K562 (cell line): Measurements from ENCODE around the gene RGL4. TPM values are rescaled to one million over a fixed set of nuclear protein-coding genes. Genes with fewer than 3 reads are reported as not detected.
A peak's percentile ranks its signal among the peaks of the same experiment; 100 is the strongest.

Experiments
- BRF1 ChIP-seq: IDR thresholded peaks from 3 replicates; pipeline ENCODE4 v1.6.1; 2011; ENCODE audit warnings: borderline replicate concordance, mild to moderate bottlenecking; ENCODE audit not compliant: insufficient read length; ENCODE audit errors: extremely low read depth
- DNMT1 ChIP-seq: fragments of 450-650 bp; IDR thresholded peaks from 2 replicates; pipeline ENCODE4 v1.6.1; 2016; ENCODE audit warnings: antibody characterized with exemption, mild to moderate bottlenecking
- E2F8 ChIP-seq: fragments of 450-650 bp; IDR thresholded peaks from 2 replicates; pipeline ENCODE4 v1.7.1; 2018; ENCODE audit warnings: mild to moderate bottlenecking, low read depth; ENCODE audit not compliant: partially characterized antibody
- FOXJ3 ChIP-seq: sonication (generic); formaldehyde crosslinking; IDR thresholded peaks from 2 replicates; pipeline ENCODE4 v1.4.0; 2020; ENCODE audit warnings: mild to moderate bottlenecking, missing genetic modification reagents
- GATA2 ChIP-seq: sonication (generic); formaldehyde crosslinking; IDR thresholded peaks from 2 replicates; pipeline ENCODE4 v1.4.0; 2020; ENCODE audit warnings: mild to moderate bottlenecking, missing genetic modification reagents
- HNRNPUL1 ChIP-seq: fragments of 200-400 bp; formaldehyde crosslinking; IDR thresholded peaks from 2 replicates; pipeline ENCODE4 v1.6.1; 2017; ENCODE audit warnings: low read length
- HOXB6 ChIP-seq: fragments of 250-450 bp; sonication (Bioruptor Pico); IDR thresholded peaks from 2 replicates; pipeline ENCODE4 v1.5.1; 2022; ENCODE audit warnings: mild to moderate bottlenecking, borderline replicate concordance
- JUND ChIP-seq, 2 experiments: IDR thresholded peaks; 2 replicates in 1 of 2; 3 replicates in 1 of 2; pipeline ENCODE4 v1.6.1; 2011; ENCODE audit warnings: borderline replicate concordance in 2 of 2, low read depth in 2 of 2, low read length in 2 of 2, improper control_type of control experiment in 1 of 2, missing biosample characterization in 1 of 2, missing genetic modification characterization in 1 of 2, missing genetic modification reagents in 1 of 2
- MTA1 ChIP-seq: fragments of 450-650 bp; IDR thresholded peaks from 2 replicates; pipeline ENCODE4 v1.6.1; 2017; ENCODE audit warnings: borderline replicate concordance
- MXD1 ChIP-seq: fragments of 250-450 bp; sonication (Bioruptor Pico); IDR thresholded peaks from 2 replicates; pipeline ENCODE4 v1.8.0; 2021; ENCODE audit warnings: borderline replicate concordance, mild to moderate bottlenecking, moderate library complexity; ENCODE audit not compliant: poor library complexity, severe bottlenecking
- NCOR1 ChIP-seq: fragments of 450-650 bp; IDR thresholded peaks from 2 replicates; pipeline ENCODE4 v1.6.1; 2016; ENCODE audit warnings: mild to moderate bottlenecking, moderate library complexity
- NFIX ChIP-seq: fragments of 250-450 bp; sonication (Bioruptor Pico); IDR thresholded peaks from 2 replicates; pipeline ENCODE4 v1.4.0; 2020; ENCODE audit warnings: low read depth, mild to moderate bottlenecking, moderate library complexity
- NFYB ChIP-seq: IDR thresholded peaks from 2 replicates; pipeline ENCODE4 v1.6.1; 2011; ENCODE audit warnings: mild to moderate bottlenecking, moderate library complexity; ENCODE audit not compliant: insufficient read length; ENCODE audit errors: extremely low read depth
- RAD21 ChIP-seq, 2 experiments: fragments of 250-450 bp in 1 of 2; fragments of 450-650 bp in 1 of 2; sonication (Bioruptor Pico) in 1 of 2; formaldehyde crosslinking in 1 of 2; IDR thresholded peaks in 1 of 2; conservative IDR thresholded peaks in 1 of 2; 2 replicates each; pipeline versions ENCODE4 v1.4.0 to v1.8.0; 2020 to 2022; ENCODE audit warnings: mild to moderate bottlenecking in 2 of 2, moderate library complexity in 1 of 2
- RNF219 ChIP-seq: fragments of 250-450 bp; sonication (Bioruptor Pico); IDR thresholded peaks from 2 replicates; pipeline ENCODE4 v1.5.0; 2022; ENCODE audit warnings: mild to moderate bottlenecking
- SP1 ChIP-seq: sonication (generic); formaldehyde crosslinking; IDR thresholded peaks from 2 replicates; pipeline ENCODE4 v1.8.1; 2022; ENCODE audit warnings: mild to moderate bottlenecking, missing genetic modification reagents
- TRIM28 ChIP-seq: fragments of 450-650 bp; IDR thresholded peaks from 2 replicates; pipeline ENCODE4 v1.6.1; 2017
- WHSC1 ChIP-seq: IDR thresholded peaks from one replicate; pipeline ENCODE4 v1.6.1; 2012; ENCODE audit warnings: low read length, control low read depth, inconsistent platforms
- ZNF449 ChIP-seq: fragments of 250-450 bp; sonication (Bioruptor Pico); IDR thresholded peaks from 2 replicates; pipeline ENCODE4 v1.8.0; 2022; ENCODE audit warnings: moderate library complexity, mild to moderate bottlenecking, inconsistent platforms
- ZNF707 ChIP-seq: fragments of 250-450 bp; sonication (Bioruptor Pico); conservative IDR thresholded peaks from 2 replicates; pipeline ENCODE4 v1.8.0; 2022; ENCODE audit warnings: inconsistent platforms, mild to moderate bottlenecking, moderate library complexity
- polyA plus RNA-seq, 8 experiments: library from polyadenylated mRNA; depleted of rRNA in 4 of 8; stranded (reverse) in 5 of 8; unstranded in 3 of 8; fragments of >200 nt; fragmentation: Nextera tagmentation in 2 of 8; fragmentation: Illumina TruSeq in 1 of 8; extraction: Ambion mirVana in 2 of 8; extraction: Trizol in 1 of 8; gene quantifications; 2 replicates each; pipeline versions ENCODE4 v1.2.1 to v1.2.3, GENCODE V29; 2011 to 2014; ENCODE audit warnings: inconsistent platforms in 1 of 8, missing spikeins in 1 of 8
- total RNA-seq, 7 experiments: library from RNA; depleted of rRNA in 6 of 7; stranded (reverse); fragments of >200 nt in 6 of 7; fragmentation: Illumina TruSeq in 2 of 7; extraction: Trizol in 2 of 7; gene quantifications; 2 replicates each; pipeline versions ENCODE4 v1.2.1 to v1.2.3, GENCODE V29; 2011 to 2021; ENCODE audit warnings: low replicate concordance in 1 of 7

The RGL4 gene
- total and polyA plus RNA-seq, 9 of the 15 experiments (the other 6 are each of a cell fraction or from before 2014, with no cell fraction given) = not detected

GRCh38 chr22:23716811-23717801, 26.3 kb downstream of the RGL4 start (continued):
- TF ChIP-seq JUND (IDR thresholded peaks at IDR 0.05; ENCODE audit: borderline replicate concordance, low read depth, low read length) = peak; percentile 65; the same call in 1 of the 2 replicates
- peak; percentile 50; the same call in 1 of the 3 replicates for TF ChIP-seq JUND (tag; IDR thresholded peaks at IDR 0.05; ENCODE audit: borderline replicate concordance, low read depth, low read length)
- TF ChIP-seq ZNF449 = no peak
- peak; percentile 92 for TF ChIP-seq MTA1
- no peak for TF ChIP-seq HNRNPUL1
- no peak for TF ChIP-seq NFIX (CRISPR knock-in tag)
- TF ChIP-seq NCOR1 = no peak
- TF ChIP-seq BRF1 = no peak
- TF ChIP-seq NFYB = no peak
- TF ChIP-seq GATA2 (CRISPR knock-in tag) = no peak
- TF ChIP-seq E2F8 = peak; percentile 67
- no peak for TF ChIP-seq DNMT1
- no peak for TF ChIP-seq RNF219 (CRISPR knock-in tag)
- no peak for TF ChIP-seq HOXB6 (CRISPR knock-in tag)
- no peak for TF ChIP-seq WHSC1
- TF ChIP-seq FOXJ3 = no peak
- TF ChIP-seq RAD21 (CRISPR knock-in tag; conservative IDR thresholded peaks at IDR 0.05 in 1 of 2, IDR thresholded peaks at IDR 0.05 in 1 of 2) = no peak
- TF ChIP-seq TRIM28 = no peak
- TF ChIP-seq MXD1 = no peak
- TF ChIP-seq SP1 (CRISPR knock-in tag) = no peak
- no peak for TF ChIP-seq ZNF707 (CRISPR knock-in tag)
